ENCODE data around the gene CAST.

CAST gene

DNA sequence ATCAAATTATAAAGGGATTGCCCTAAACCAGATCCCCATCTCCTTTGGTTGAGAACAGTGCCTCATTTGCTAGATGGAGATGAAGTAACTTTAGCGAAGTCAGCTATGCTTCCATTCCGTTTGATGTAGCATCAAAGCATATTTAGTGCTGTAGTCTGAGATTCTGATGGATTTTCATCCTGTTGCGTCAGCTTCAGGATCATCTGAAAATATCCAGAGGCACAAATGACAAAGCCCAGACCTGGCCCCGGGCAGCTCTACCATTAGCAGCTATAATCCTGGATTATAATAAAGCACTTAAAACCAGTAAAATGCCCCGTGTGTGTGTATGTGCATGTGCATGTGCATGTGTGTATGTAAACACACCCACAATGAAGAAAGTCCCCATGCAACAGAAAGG lies 100.8 kb downstream of the CAST start:
- no peak overlapping the region for H3K4me3 ChIP-seq (ENCODE audit: low read depth, low read length)
- TF ChIP-seq, protein P1, sequence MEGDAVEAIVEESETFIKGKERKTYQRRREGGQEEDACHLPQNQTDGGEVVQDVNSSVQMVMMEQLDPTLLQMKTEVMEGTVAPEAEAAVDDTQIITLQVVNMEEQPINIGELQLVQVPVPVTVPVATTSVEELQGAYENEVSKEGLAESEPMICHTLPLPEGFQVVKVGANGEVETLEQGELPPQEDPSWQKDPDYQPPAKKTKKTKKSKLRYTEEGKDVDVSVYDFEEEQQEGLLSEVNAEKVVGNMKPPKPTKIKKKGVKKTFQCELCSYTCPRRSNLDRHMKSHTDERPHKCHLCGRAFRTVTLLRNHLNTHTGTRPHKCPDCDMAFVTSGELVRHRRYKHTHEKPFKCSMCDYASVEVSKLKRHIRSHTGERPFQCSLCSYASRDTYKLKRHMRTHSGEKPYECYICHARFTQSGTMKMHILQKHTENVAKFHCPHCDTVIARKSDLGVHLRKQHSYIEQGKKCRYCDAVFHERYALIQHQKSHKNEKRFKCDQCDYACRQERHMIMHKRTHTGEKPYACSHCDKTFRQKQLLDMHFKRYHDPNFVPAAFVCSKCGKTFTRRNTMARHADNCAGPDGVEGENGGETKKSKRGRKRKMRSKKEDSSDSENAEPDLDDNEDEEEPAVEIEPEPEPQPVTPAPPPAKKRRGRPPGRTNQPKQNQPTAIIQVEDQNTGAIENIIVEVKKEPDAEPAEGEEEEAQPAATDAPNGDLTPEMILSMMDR (IDR thresholded peaks at IDR 0.05; ENCODE audit: insufficient read depth, low read length, missing control alignments) = no peak
- DNase-seq (ENCODE audit: low read depth, low spot score) = no peak
- POLR2A ChIA-PET = interaction anchor here (1.0 kb wide), 1 partner anchor 45 kb away, joined by 4 read pairs; no protein-coding TSS in a partner anchor
- CTCF ChIA-PET = interaction anchor here (1.0 to 8.6 kb wide), 8 partner anchors 8 to 399 kb away, joined by 3 to 56 read pairs (median 5); no protein-coding TSS in a partner anchor

DNA sequence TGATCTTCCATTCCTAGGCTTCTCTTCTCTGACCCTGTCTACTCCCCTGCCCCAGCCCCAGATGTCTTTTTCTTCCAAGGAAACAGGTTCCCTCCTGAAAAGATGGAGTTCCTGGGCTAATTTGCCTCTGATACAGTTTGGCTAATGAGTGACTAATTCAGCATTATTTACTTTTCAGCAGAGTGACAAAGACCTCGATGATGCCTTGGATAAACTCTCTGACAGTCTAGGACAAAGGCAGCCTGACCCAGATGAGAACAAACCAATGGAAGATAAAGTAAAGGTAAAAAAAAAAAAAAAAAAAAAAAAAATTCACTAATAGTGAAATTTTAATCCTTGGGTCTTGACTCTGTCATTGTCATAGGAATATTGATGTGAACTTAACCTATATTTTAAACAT lies 102.9 kb downstream of the CAST start:
- ChIA-PET POLR2A (no interaction called here), CTCF (interaction anchor here (6.7 to 8.6 kb wide), 2 partner anchors 13 to 397 kb away, joined by 35 to 56 read pairs; no protein-coding TSS in a partner anchor)
- H3K4me3 ChIP-seq (ENCODE audit: low read depth, low read length) = no peak overlapping the region
- TF ChIP-seq, protein P1 (IDR thresholded peaks at IDR 0.05; ENCODE audit: insufficient read depth, low read length, missing control alignments) = no peak
- no peak for DNase-seq (ENCODE audit: low read depth, low spot score)

DNA sequence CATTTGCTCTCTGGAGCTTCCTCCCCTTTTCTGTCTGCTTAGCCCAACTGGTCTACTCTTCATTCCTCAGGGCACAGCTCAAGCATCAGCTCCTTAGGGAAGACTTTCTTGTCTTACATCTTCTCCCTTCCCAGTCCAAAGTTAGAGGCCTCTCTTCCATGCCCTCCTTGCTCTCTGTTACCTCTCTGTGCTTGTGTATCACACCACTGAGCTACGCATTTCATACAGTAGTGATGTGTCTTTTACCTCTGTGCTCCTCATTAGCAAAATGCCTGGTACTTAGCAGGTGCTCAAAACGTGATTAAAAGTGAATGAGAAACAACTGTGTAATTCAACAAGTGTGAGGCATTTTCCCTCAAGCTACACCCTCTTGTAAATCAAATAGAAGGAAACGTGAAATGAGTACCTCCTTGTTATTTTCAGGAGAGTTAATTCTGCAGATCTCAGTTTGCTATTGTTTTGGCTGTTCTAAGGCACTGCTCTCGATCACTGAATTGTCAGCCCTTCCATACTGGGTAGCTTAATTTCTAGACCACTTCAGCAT lies 106.6 kb downstream of the CAST start:
- CTCF ChIA-PET = interaction anchor here (0.7 to 8.6 kb wide), 4 partner anchors 10 to 100 kb away, joined by 3 to 56 read pairs (median 4); no protein-coding TSS in a partner anchor
- no peak for DNase-seq (ENCODE audit: low read depth, low spot score)
- POLR2A ChIA-PET = no interaction called here
- no peak overlapping the region for H3K4me3 ChIP-seq (ENCODE audit: low read depth, low read length)
- TF ChIP-seq, protein P1 (IDR thresholded peaks at IDR 0.05; ENCODE audit: insufficient read depth, low read length, missing control alignments) = no peak

DNA sequence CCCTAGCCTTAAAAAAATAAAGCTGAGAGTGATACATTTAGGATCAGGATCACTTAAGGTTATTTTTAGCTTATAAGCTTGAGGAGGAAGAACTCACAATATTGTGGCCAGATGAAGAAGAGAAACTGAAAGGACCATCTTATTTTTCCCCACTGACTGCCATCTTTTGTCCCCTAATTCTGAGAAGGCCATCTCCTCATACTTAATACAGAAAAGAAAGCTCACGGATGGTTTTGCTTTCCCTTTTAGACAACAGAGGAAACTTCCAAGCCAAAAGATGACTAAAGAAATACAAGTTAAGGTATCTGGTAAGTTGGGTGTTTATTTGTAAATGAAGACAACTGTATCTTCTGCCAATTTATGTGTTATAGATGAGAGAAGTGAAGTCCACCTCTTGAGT lies 109.2 kb downstream of the CAST start:
- no peak overlapping the region for H3K4me3 ChIP-seq (ENCODE audit: low read depth, low read length)
- DNase-seq (ENCODE audit: low read depth, low spot score) = no peak
- TF ChIP-seq, protein P1 (IDR thresholded peaks at IDR 0.05; ENCODE audit: insufficient read depth, low read length, missing control alignments) = no peak
- ChIA-PET CTCF (interaction anchor here (4.1 kb wide), 1 partner anchor 19 kb away, joined by 28 read pairs; no protein-coding TSS in a partner anchor), POLR2A (no interaction called here)

DNA sequence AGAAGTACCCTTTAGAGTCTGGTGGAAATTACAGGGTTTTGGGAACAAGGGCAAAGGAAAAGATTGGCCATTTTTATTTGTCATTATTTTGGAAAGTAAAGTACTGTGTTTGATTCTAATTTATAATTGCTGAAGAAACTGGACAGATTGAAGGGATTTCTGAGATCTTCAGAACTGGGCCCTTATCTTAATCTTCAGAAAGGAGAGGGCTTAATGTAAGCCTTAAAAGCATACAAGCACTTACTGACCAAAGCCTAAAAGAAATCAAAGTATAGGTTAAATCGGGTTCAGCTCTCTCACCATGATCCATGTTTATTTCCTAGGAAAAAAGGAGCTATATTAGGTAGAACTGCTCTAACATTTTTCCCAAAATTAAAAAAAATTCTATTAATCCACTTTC lies 109.9 kb downstream of the CAST start:
- ChIA-PET POLR2A (no interaction called here), CTCF (interaction anchor here (1.4 to 4.1 kb wide), 2 partner anchors 9 to 20 kb away, joined by 6 to 28 read pairs; no protein-coding TSS in a partner anchor)
- DNase-seq (ENCODE audit: low read depth, low spot score) = no peak

DNA sequence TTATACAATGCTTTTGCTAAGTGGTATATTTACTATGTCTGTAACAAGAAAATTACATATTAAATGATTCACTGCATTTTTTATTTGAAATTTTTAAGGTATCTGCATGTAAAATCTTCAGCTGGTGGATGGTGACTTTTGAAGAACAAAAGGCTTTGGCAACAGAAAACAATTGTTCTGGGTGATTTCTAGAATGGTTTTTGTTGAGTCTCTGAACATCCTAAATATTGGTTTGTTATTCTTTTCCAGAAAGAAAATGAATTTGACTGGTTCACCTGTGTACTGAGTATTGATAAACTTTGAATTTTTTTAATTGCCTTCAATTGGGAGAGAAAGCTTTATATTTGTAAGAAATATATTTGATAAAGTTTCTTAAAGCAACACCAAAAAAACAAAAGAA lies 110.4 kb downstream of the CAST start:
- H3K4me3 ChIP-seq (ENCODE audit: low read depth, low read length) = no peak overlapping the region
- ChIA-PET CTCF (interaction anchor here (0.8 to 4.1 kb wide), 3 partner anchors 9 to 21 kb away, joined by 3 to 28 read pairs (median 6); no protein-coding TSS in a partner anchor), POLR2A (no interaction called here)
- TF ChIP-seq, protein P1 (IDR thresholded peaks at IDR 0.05; ENCODE audit: insufficient read depth, low read length, missing control alignments) = no peak
- DNase-seq (ENCODE audit: low read depth, low spot score) = no peak

More for the DNA sequence above, 109.9 kb downstream of the CAST start:
- no peak overlapping the region for H3K4me3 ChIP-seq (ENCODE audit: low read depth, low read length)
- TF ChIP-seq, protein P1 (IDR thresholded peaks at IDR 0.05; ENCODE audit: insufficient read depth, low read length, missing control alignments) = no peak

Data from AG04449 (cell line).